Stromal cell of bone marrow (primary cell): ENCODE measurements around the gene SMAD6.

ENCODE experiments used
- DNase-seq: peaks from one replicate; pipeline ENCODE4 v3.0.0-alpha.2; 2012; ENCODE audit warnings: low read depth

The SMAD6 gene

GRCh38 chr15:66775127-66776105, 73.4 kb downstream of the SMAD6 start:
- DNase-seq: no peak

GRCh38 chr15:66777054-66777453, 75.0 kb downstream of the SMAD6 start:
- no peak for DNase-seq

- DNase-seq: no peak
These were observed 75.7 kb downstream of the SMAD6 start for GRCh38 chr15:66777596-66778313.

- no peak for DNase-seq
These were observed 76.3 kb downstream of the SMAD6 start for GRCh38 chr15:66778314-66778665.

- DNase-seq: no peak
These were observed 76.7 kb downstream of the SMAD6 start for GRCh38 chr15:66778716-66779115.

GRCh38 chr15:66779331-66780009, 77.4 kb downstream of the SMAD6 start:
- no peak for DNase-seq

- DNase-seq: peak; percentile 51
These were observed 78.3 kb downstream of the SMAD6 start for GRCh38 chr15:66780172-66780972.

GRCh38 chr15:66780973-66781718, 79.1 kb downstream of the SMAD6 start:
- DNase-seq: no peak

GRCh38 chr15:66782785-66783184, 80.7 kb downstream of the SMAD6 start:
- DNase-seq: no peak

- no peak for DNase-seq
These were observed 81.3 kb downstream of the SMAD6 start for GRCh38 chr15:66783314-66783713.

GRCh38 chr15:66783725-66784124, 81.7 kb downstream of the SMAD6 start:
- no peak for DNase-seq

GRCh38 chr15:66784174-66784573, 82.1 kb downstream of the SMAD6 start:
- DNase-seq: no peak

- DNase-seq: no peak
These were observed 83.6 kb downstream of the SMAD6 start for GRCh38 chr15:66785637-66786036.

GRCh38 chr15:66786222-66786621, 84.2 kb downstream of the SMAD6 start:
- no peak for DNase-seq

GRCh38 chr15:66786708-66787488, 84.9 kb downstream of the SMAD6 start:
- no peak for DNase-seq

- DNase-seq: no peak
These were observed 85.4 kb downstream of the SMAD6 start for GRCh38 chr15:66787489-66787871.

- no peak for DNase-seq
These were observed 86.0 kb downstream of the SMAD6 start for GRCh38 chr15:66788024-66788423.

GRCh38 chr15:66789029-66790025, 87.3 kb downstream of the SMAD6 start:
- peak; percentile 69 for DNase-seq

- DNase-seq: no peak
These were observed 93.8 kb downstream of the SMAD6 start for GRCh38 chr15:66795851-66796250.
